22Rv1 (cell line): ENCODE results near the gene AGRN.
A peak's percentile ranks its signal among the peaks of the same experiment; 100 is the strongest.

Experiments
- H3K27ac ChIP-seq: fragments of 450-650 bp; 2 replicates; pipeline ENCODE4 v1.5.1; 2017
- CTCF ChIP-seq: fragments of 450-650 bp; IDR thresholded peaks from 2 replicates; pipeline ENCODE4 v1.5.1; 2017; ENCODE audit warnings: mild to moderate bottlenecking
- ZFX ChIP-seq: fragments of 450-650 bp; IDR thresholded peaks from 2 replicates; pipeline ENCODE4 v1.6.1; 2017; ENCODE audit warnings: antibody characterized with exemption, borderline replicate concordance

Gene AGRN

GRCh38 chr1:995665-996633, 24.0 kb upstream of the AGRN start:
- 0 out of 2 replicates have a peak overlapping the region, but pooled peaks have one; percentile 29 for H3K27ac ChIP-seq
- no peak for TF ChIP-seq CTCF
- TF ChIP-seq ZFX = no peak

GRCh38 chr1:996851-997712, 22.8 kb upstream of the AGRN start:
- H3K27ac ChIP-seq = peak overlapping the region; percentile 99
- TF ChIP-seq ZFX (no peak), CTCF (no peak)

GRCh38 chr1:997713-997992, 22.3 kb upstream of the AGRN start:
- peak overlapping the region; percentile 99 for H3K27ac ChIP-seq

GRCh38 chr1:997993-998744, 21.8 kb upstream of the AGRN start:
- H3K27ac ChIP-seq = peak overlapping the region; percentile 99
- TF ChIP-seq ZFX (no peak), CTCF (no peak)

More at GRCh38 chr1:997713-997992, 22.3 kb upstream of the AGRN start:
- TF ChIP-seq ZFX (no peak), CTCF (no peak)

- H3K27ac ChIP-seq = peak overlapping the region; percentile 99
- TF ChIP-seq CTCF = no peak
- TF ChIP-seq ZFX = no peak
Measured at GRCh38 chr1:998745-998994, 21.2 kb upstream of the AGRN start.

- TF ChIP-seq CTCF (peak; percentile 26; the same call in 1 of the 2 replicates), ZFX (no peak)
- peak overlapping the region; percentile 99 for H3K27ac ChIP-seq
Measured at GRCh38 chr1:998995-999724, 20.8 kb upstream of the AGRN start.
